HepG2 (cell line): ENCODE results near the gene PPP1R15B. TPM values are rescaled to one million over a fixed set of nuclear protein-coding genes. Genes with fewer than 3 reads are reported as not detected.

ENCODE experiments used
- CREB3 ChIP-seq: sonication (generic); formaldehyde crosslinking; IDR thresholded peaks from 2 replicates; pipeline ENCODE4 v1.5.0; 2020; ENCODE audit warnings: missing genetic modification reagents
- FOXO4 ChIP-seq: sonication (generic); formaldehyde crosslinking; conservative IDR thresholded peaks from 2 replicates; pipeline ENCODE4 v1.8.1; 2023; ENCODE audit warnings: missing genetic modification reagents
- KAT8 ChIP-seq: IDR thresholded peaks from 2 replicates; pipeline ENCODE4 v1.6.1; 2016; ENCODE audit warnings: missing genetic modification reagents, missing compliant biosample characterization
- LCORL ChIP-seq, 2 experiments: fragments of 450-650 bp in 1 of 2; sonication (generic) in 1 of 2; formaldehyde crosslinking in 1 of 2; IDR thresholded peaks; 2 replicates each; pipeline versions ENCODE4 v1.5.0 to v1.6.1; 2017 to 2020; ENCODE audit warnings: antibody characterized with exemption in 1 of 2, missing genetic modification reagents in 1 of 2
- NR2C2 ChIP-seq: sonication (generic); formaldehyde crosslinking; IDR thresholded peaks from 2 replicates; pipeline ENCODE4 v1.4.0; 2020; ENCODE audit warnings: missing genetic modification reagents, mild to moderate bottlenecking, moderate library complexity, borderline replicate concordance
- PHF8 ChIP-seq: sonication (generic); formaldehyde crosslinking; IDR thresholded peaks from 2 replicates; pipeline ENCODE4 v1.5.0; 2020; ENCODE audit warnings: missing genetic modification reagents
- RBFOX2 ChIP-seq: fragments of 200-400 bp; formaldehyde crosslinking; IDR thresholded peaks from 2 replicates; pipeline ENCODE4 v1.6.1; 2017; ENCODE audit warnings: low read depth, mild to moderate bottlenecking, low read length
- SALL1 ChIP-seq: sonication (generic); formaldehyde crosslinking; IDR thresholded peaks from 2 replicates; pipeline ENCODE4 v1.8.0; 2022; ENCODE audit warnings: mild to moderate bottlenecking, missing genetic modification reagents
- SAP130 ChIP-seq: IDR thresholded peaks from 2 replicates; pipeline ENCODE4 v1.6.1; 2016; ENCODE audit warnings: low read depth
- SOX6 ChIP-seq, 2 experiments: fragments of 450-650 bp in 1 of 2; sonication (generic) in 1 of 2; formaldehyde crosslinking in 1 of 2; IDR thresholded peaks; 2 replicates each; pipeline versions ENCODE4 v1.4.0 to v1.6.1; 2017 to 2020; ENCODE audit warnings: antibody characterized with exemption in 1 of 2, mild to moderate bottlenecking in 1 of 2, missing genetic modification reagents in 1 of 2
- TBL1XR1 ChIP-seq: fragments of 150-350 bp; IDR thresholded peaks from 2 replicates; pipeline ENCODE4 v1.6.1; 2014; ENCODE audit warnings: borderline replicate concordance, low read length; ENCODE audit not compliant: partially characterized antibody
- THAP9 ChIP-seq: sonication (generic); formaldehyde crosslinking; IDR thresholded peaks from 2 replicates; pipeline ENCODE4; 2020; ENCODE audit warnings: missing genetic modification reagents, mild to moderate bottlenecking, borderline replicate concordance
- ZBTB3 ChIP-seq: sonication (generic); formaldehyde crosslinking; IDR thresholded peaks from 2 replicates; pipeline ENCODE4 v1.4.0; 2020; ENCODE audit warnings: low read depth, mild to moderate bottlenecking, moderate library complexity, missing genetic modification reagents, borderline replicate concordance
- ZFX ChIP-seq: sonication (generic); formaldehyde crosslinking; IDR thresholded peaks from 2 replicates; pipeline ENCODE4 v1.4.0; 2020; ENCODE audit warnings: mild to moderate bottlenecking, low read depth, missing genetic modification reagents, moderate library complexity
- ZMYM4 ChIP-seq: sonication (generic); formaldehyde crosslinking; IDR thresholded peaks from 2 replicates; pipeline ENCODE4 v1.8.1; 2023; ENCODE audit warnings: mild to moderate bottlenecking, missing genetic modification reagents
- ZNF20 ChIP-seq: sonication (generic); formaldehyde crosslinking; IDR thresholded peaks from 2 replicates; pipeline ENCODE4 v1.4.0; 2020; ENCODE audit warnings: mild to moderate bottlenecking, moderate library complexity, missing genetic modification reagents
- ZNF232 ChIP-seq: sonication (generic); formaldehyde crosslinking; IDR thresholded peaks from 2 replicates; pipeline ENCODE4 v1.4.0; 2020; ENCODE audit warnings: missing genetic modification reagents, borderline replicate concordance
- ZNF512B ChIP-seq: sonication (generic); formaldehyde crosslinking; IDR thresholded peaks from 2 replicates; pipeline ENCODE4 v1.5.1; 2020; ENCODE audit warnings: missing genetic modification reagents, mild to moderate bottlenecking, borderline replicate concordance
- polyA plus RNA-seq, 8 experiments: library from polyadenylated mRNA; depleted of rRNA in 3 of 8; stranded (reverse) in 7 of 8; unstranded in 1 of 8; fragments of >200 nt; fragmentation: Illumina TruSeq in 4 of 8; extraction: Trizol in 4 of 8; gene quantifications; 2 replicates each; pipeline versions ENCODE4 v1.2.1 to v1.2.3, GENCODE V29; 2011 to 2016; ENCODE audit warnings: low read depth in 4 of 8, missing spikeins in 1 of 8, mixed read lengths in 1 of 8; ENCODE audit not compliant: insufficient read depth in 1 of 8
- total RNA-seq, 5 experiments: library from RNA; depleted of rRNA; stranded (reverse); fragments of >200 nt; fragmentation: Illumina TruSeq; extraction: Trizol; gene quantifications; 2 replicates each; pipeline ENCODE4 v1.2.3, GENCODE V29; 2016; ENCODE audit warnings: low read depth in 1 of 5

Gene PPP1R15B
- total and polyA plus RNA-seq, 2 of the 13 experiments (the other 11 are each of a cell fraction or from before 2014, with no cell fraction given) = 13.4 to 23.8 TPM

GRCh38 chr1:204377800-204378668 lies 33.6 kb downstream of the PPP1R15B start (continued):
- peak; percentile 70; the same call in 1 of the 2 replicates for TF ChIP-seq FOXO4 (CRISPR knock-in tag)
- no peak for TF ChIP-seq KAT8 (CRISPR knock-in tag)
- TF ChIP-seq ZFX (CRISPR knock-in tag) = peak; percentile 35; the same call in 1 of the 2 replicates
- TF ChIP-seq ZNF232 (CRISPR knock-in tag) = no peak
- TF ChIP-seq ZBTB3 = peak; percentile 5; the same call in 1 of the 2 replicates
- no peak for TF ChIP-seq ZNF20 (CRISPR knock-in tag)
- TF ChIP-seq ZMYM4 = peak; percentile 42; the same call in 1 of the 2 replicates
- TF ChIP-seq SOX6 (IDR thresholded peaks at IDR 0.05) = no peak
- TF ChIP-seq SOX6 (CRISPR knock-in tag; IDR thresholded peaks at IDR 0.05) = peak; percentile 61
- TF ChIP-seq NR2C2 (CRISPR knock-in tag) = peak; percentile 80
- peak; percentile 75 for TF ChIP-seq RBFOX2
- TF ChIP-seq TBL1XR1 = peak; percentile 13
- no peak for TF ChIP-seq CREB3 (CRISPR knock-in tag)
- TF ChIP-seq LCORL (IDR thresholded peaks at IDR 0.05) = no peak
- TF ChIP-seq LCORL (CRISPR knock-in tag; IDR thresholded peaks at IDR 0.05) = peak; percentile 42
- peak; percentile 57 for TF ChIP-seq PHF8 (CRISPR knock-in tag)
- peak; percentile 39; the same call in 1 of the 2 replicates for TF ChIP-seq SALL1 (CRISPR knock-in tag)
- no peak; the same call in 1 of the 2 replicates for TF ChIP-seq THAP9 (CRISPR knock-in tag)
- peak; percentile 64 for TF ChIP-seq SAP130 (CRISPR knock-in tag)
- peak; percentile 20; the same call in 1 of the 2 replicates for TF ChIP-seq ZNF512B
